OCI-LY3 (cell line): Measurements from ENCODE around the gene MACF1.
A peak's percentile ranks its signal among the peaks of the same experiment; 100 is the strongest.

Experiments
- H2AFZ ChIP-seq: fragments of 200-600, 300-600 bp; shearing (Covaris generic); 2 replicates; pipeline ENCODE4 v1.6.0; 2014; ENCODE audit warnings: antibody characterized with exemption, low read depth, low read length
- H3K27ac ChIP-seq: fragments of 200-600, 300-600 bp; sonication (generic); 2 replicates; pipeline ENCODE4 v1.5.1; 2014; ENCODE audit warnings: mild to moderate bottlenecking, low read length, moderate library complexity, mixed read lengths
- H3K27me3 ChIP-seq: fragments of 200-600, 300-600 bp; sonication (generic); 2 replicates; pipeline ENCODE4 v1.6.1; 2014; ENCODE audit warnings: low read depth, low read length, mixed read lengths
- H3K36me3 ChIP-seq: fragments of 200-600, 300-600 bp; sonication (generic); replicated peaks from 2 replicates; pipeline ENCODE3; 2014; ENCODE audit warnings: low read depth, low read length, mixed read lengths
- H3K4me1 ChIP-seq: fragments of 300-600, 200-600 bp; sonication (generic); 2 replicates; pipeline ENCODE4 v1.6.1; 2014; ENCODE audit warnings: low read length, mixed read lengths
- H3K4me2 ChIP-seq: fragments of 200-600, 300-600 bp; sonication (generic); 2 replicates; pipeline ENCODE4 v1.6.1; 2014; ENCODE audit warnings: low read length, mixed read lengths
- H3K4me3 ChIP-seq: fragments of 300-600, 200-600 bp; sonication (generic); 2 replicates; pipeline ENCODE4 v1.5.1; 2014; ENCODE audit warnings: antibody characterized with exemption, mild to moderate bottlenecking, low read length, moderate library complexity
- H3K79me2 ChIP-seq: fragments of 300-600, 200-600 bp; shearing (Covaris generic); 2 replicates; pipeline ENCODE4 v1.6.1; 2014; ENCODE audit warnings: mild to moderate bottlenecking, low read length, mixed read lengths
- H3K9ac ChIP-seq: fragments of 300-600, 200-600 bp; shearing (Covaris generic); 2 replicates; pipeline ENCODE4 v1.6.0; 2014; ENCODE audit warnings: mild to moderate bottlenecking, low read length, moderate library complexity
- H3K9me3 ChIP-seq: fragments of 200-600, 300-600 bp; shearing (Covaris generic); 2 replicates; pipeline ENCODE4 v1.6.1; 2014; ENCODE audit warnings: low read length, mixed read lengths; ENCODE audit not compliant: insufficient read depth
- H4K20me1 ChIP-seq: fragments of 200-600, 300-600 bp; sonication (generic); 2 replicates; pipeline ENCODE4 v1.6.1; 2016; ENCODE audit warnings: low read length, mixed read lengths; ENCODE audit not compliant: insufficient read depth
- CTCF ChIP-seq: fragments of 200-600, 300-600 bp; sonication (generic); IDR thresholded peaks from 2 replicates; pipeline ENCODE4 v1.5.1; 2014; ENCODE audit warnings: antibody characterized with exemption, low read length, low read depth
- EZH2phosphoT487 ChIP-seq: fragments of 200-600 bp; shearing (Covaris generic); IDR thresholded peaks from 2 replicates; pipeline ENCODE4 v1.6.1; 2018; ENCODE audit warnings: antibody characterized with exemption, mixed run types, low read depth

MACF1 gene

GRCh38 chr1:39204441-39205081 is at the start of gene MACF1:
TSS of gene MACF1 (plus strand) at chr1:39204695. CDS start at chr1:39205023, 328 bp downstream.
- peaks cover 19% of the 10 kb centered on the region for H3K79me2 ChIP-seq
- H3K4me3 ChIP-seq = no peak within 1 kb of the TSS
- peaks cover 11% of the 10 kb centered on the region for H3K4me1 ChIP-seq
- TF ChIP-seq EZH2phosphoT487 (no peak), CTCF (no peak)
- H4K20me1 ChIP-seq = peaks cover 5% of the 10 kb centered on the region; the same call in 1 of the 2 replicates
- H3K9ac ChIP-seq = no peak within 1 kb of the TSS
- peak within 1 kb of the TSS; percentile 22; the same call in 1 of the 2 replicates for H3K4me2 ChIP-seq
- H3K9me3 ChIP-seq = no peaks in the 10 kb centered on the region
- no peaks in the 10 kb centered on the region for H3K36me3 ChIP-seq
- no peaks in the 10 kb centered on the region for H3K27me3 ChIP-seq
- H2AFZ ChIP-seq = no peak within 1 kb of the TSS
- no peak within 1 kb of the TSS for H3K27ac ChIP-seq

- Histone ChIP-seq H3K79me2 (peaks cover 59% of the 10 kb centered on the region), H3K4me2 (no peak overlapping the region), H3K9me3 (no peaks in the 10 kb centered on the region), H3K27ac (no peak overlapping the region), H3K4me1 (peaks cover 8% of the 10 kb centered on the region; the same call in 1 of the 2 replicates), H3K27me3 (no peaks in the 10 kb centered on the region), H3K9ac (no peak overlapping the region), H2AFZ (no peak overlapping the region), H3K36me3 (no peaks in the 10 kb centered on the region), H4K20me1 (peaks cover 15% of the 10 kb centered on the region), H3K4me3 (no peak overlapping the region)
- TF ChIP-seq CTCF (no peak), EZH2phosphoT487 (no peak)
Measured at GRCh38 chr1:39157304-39157703, 47.2 kb upstream of the MACF1 start.

- no peak overlapping the region for H3K4me3 ChIP-seq
Measured at GRCh38 chr1:39158327-39159086, 46.0 kb upstream of the MACF1 start.

More at GRCh38 chr1:39158327-39159086, 46.0 kb upstream of the MACF1 start:
- TF ChIP-seq EZH2phosphoT487 (no peak), CTCF (no peak)
- Histone ChIP-seq H3K9me3 (no peaks in the 10 kb centered on the region), H3K79me2 (peaks cover 53% of the 10 kb centered on the region), H3K27me3 (no peaks in the 10 kb centered on the region), H3K36me3 (no peaks in the 10 kb centered on the region), H3K4me1 (peaks cover 8% of the 10 kb centered on the region; the same call in 1 of the 2 replicates), H3K9ac (no peak overlapping the region), H2AFZ (no peak overlapping the region), H3K27ac (no peak overlapping the region), H4K20me1 (peaks cover 15% of the 10 kb centered on the region), H3K4me2 (no peak overlapping the region)
